Adipose tissue (tissue), 3 donors: ENCODE data around the gene SPINDOC. TPM values are rescaled to one million over a fixed set of nuclear protein-coding genes. Genes with fewer than 3 reads are reported as not detected.

Source experiments
- H3K27ac ChIP-seq: one replicate; pipeline ENCODE4 v1.5.1; 2013; ENCODE audit warnings: low read depth, low read length
- WGBS, 3 donors: extraction: QIAGEN DNeasy Blood & Tissue Kit; methylation state at CpG; one replicate each; pipeline ENCODE4 v1.1.7; 2013; 5-methylcytosine and 5-hydroxymethylcytosine counted together
- polyA plus RNA-seq, 3 donors: library from polyadenylated mRNA; stranded (reverse); fragments of 200-250 nt; gene quantifications; one replicate each; pipeline ENCODE4 v1.2.3, GENCODE V29; 2013
- donor health status: healthy with polysubstance abuse.
- donor health status: Bipolar disorder and iron deficiency.
- donor health status: healthy.

SPINDOC gene
- polyA plus RNA-seq, 3 donors: 2.5 to 10.7 (median 9.7) TPM

DNA sequence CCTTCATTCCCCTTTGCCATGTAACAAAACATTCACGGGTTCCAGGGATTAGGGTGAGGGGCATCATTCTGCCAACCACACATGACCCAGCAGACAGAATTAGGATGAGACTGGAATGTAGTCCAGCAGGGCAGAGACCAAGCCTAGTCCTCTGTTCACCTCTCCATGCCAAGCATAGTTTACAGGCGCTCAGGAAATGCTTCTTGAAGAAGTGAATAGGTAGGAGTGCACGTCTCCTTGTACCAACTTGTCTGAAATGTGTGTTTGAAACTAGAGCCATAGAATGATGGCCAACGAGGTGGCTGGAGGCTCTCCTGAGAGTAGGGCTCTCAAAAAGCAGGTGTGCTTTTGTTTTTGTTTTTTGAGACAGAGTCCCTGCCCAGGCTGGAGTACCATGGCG is 8.2 kb downstream of the SPINDOC start:
- WGBS, 3 donors: 89 to 95% (median 93%) methylated on average over 5 of the region's 5 CpGs
- no peak overlapping the region for H3K27ac ChIP-seq

DNA sequence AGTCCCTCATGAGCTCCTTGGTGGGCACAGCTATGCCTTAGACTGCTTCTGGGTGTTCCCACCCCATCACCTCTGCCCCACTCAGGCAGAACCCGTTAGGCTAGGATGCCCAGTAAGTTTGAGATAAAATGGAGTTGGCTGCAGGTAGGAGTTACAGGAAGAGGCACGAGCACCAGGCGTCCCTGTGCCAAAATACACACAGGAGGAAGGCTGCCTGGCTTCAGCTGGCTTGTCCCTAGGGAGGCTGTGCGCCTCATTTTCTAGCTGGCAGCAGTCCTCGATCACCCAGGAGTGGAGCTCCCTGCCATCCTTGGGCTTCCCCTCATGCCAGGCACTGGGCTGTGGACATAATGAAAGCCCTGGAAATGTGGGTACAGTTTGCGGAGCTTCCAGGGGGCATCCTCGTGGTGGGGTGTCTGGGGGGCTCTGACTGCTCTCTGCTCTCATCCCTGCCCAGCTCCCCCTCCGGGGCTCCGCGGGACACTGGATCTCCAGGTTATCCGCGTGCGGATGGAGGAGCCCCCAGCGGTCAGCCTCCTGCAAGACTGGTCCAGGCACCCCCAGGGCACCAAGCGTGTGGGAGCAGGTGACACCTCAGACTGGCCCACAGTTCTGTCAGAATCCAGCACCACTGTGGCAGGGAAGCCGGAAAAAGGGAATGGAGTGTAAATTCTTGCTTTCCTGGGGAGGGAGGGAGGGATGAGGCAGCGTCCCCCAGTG is 13.4 kb downstream of the SPINDOC start:
- WGBS, 3 donors: 81 to 86% (median 84%) methylated on average over 17 of the region's 17 CpGs
- no peak overlapping the region for H3K27ac ChIP-seq

GRCh38 chr11:63829823-63830489 is 16.7 kb downstream of the SPINDOC start:
- 76 to 83% (median 79%) methylated on average over 8 of the region's 8 CpGs for WGBS, 3 donors
- no peak overlapping the region for H3K27ac ChIP-seq

- 66 to 75% (median 72%) methylated on average over 7 of the region's 7 CpGs for WGBS, 3 donors
- H3K27ac ChIP-seq: no peak overlapping the region
These were observed 18.1 kb downstream of the SPINDOC start for GRCh38 chr11:63831326-63831725.

- 45 to 62% (median 49%) methylated on average over 2 of the region's 2 CpGs for WGBS, 3 donors
- no peak overlapping the region for H3K27ac ChIP-seq
These were observed 19.1 kb downstream of the SPINDOC start for GRCh38 chr11:63832336-63832735.

DNA sequence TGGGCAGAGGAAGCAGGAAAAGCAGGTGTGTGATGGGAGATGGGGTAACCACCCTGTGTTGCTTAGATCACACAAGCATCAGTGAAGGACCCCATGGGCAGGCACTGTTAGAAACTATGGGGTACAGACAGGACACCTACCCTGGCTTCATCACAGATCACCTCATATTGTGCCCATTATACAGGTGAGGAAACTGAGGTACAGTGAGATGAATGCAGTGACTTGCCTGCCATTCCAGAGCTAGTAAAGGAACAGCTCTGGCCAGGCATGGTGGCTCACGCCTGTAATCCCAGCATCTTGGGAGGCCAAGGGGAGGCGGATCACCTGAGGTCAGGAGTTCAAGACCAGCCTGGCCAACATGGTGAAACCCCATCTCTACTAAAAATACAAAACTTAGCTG is 19.8 kb downstream of the SPINDOC start:
- 96 to 99% (median 97%) methylated on average over 2 of the region's 2 CpGs for WGBS, 3 donors
- no peak overlapping the region for H3K27ac ChIP-seq

GRCh38 chr11:63834535-63835157 is 21.4 kb downstream of the SPINDOC start:
- H3K27ac ChIP-seq: no peak overlapping the region
- WGBS, 3 donors: 82 to 90% (median 85%) methylated on average over 12 of the region's 12 CpGs

- 77 to 83% (median 79%) methylated on average over 6 of the region's 6 CpGs for WGBS, 3 donors
- H3K27ac ChIP-seq: no peak overlapping the region
These were observed 21.9 kb downstream of the SPINDOC start for GRCh38 chr11:63835158-63835545.

GRCh38 chr11:63837027-63837688 is 23.9 kb downstream of the SPINDOC start:
- H3K27ac ChIP-seq: no peak overlapping the region

GRCh38 chr11:63837739-63838138 is 24.5 kb downstream of the SPINDOC start:
- no peak overlapping the region for H3K27ac ChIP-seq
- 30 to 43% (median 32%) methylated on average over 5 of the region's 5 CpGs for WGBS, 3 donors

More at GRCh38 chr11:63837027-63837688, 23.9 kb downstream of the SPINDOC start:
- 13 to 14% (median 14%) methylated on average over 5 of the region's 5 CpGs for WGBS, 3 donors

- WGBS, 3 donors: 20 to 29% (median 22%) methylated on average over 18 of the region's 18 CpGs
- no peak overlapping the region for H3K27ac ChIP-seq
These were observed 25.0 kb downstream of the SPINDOC start for GRCh38 chr11:63838150-63838677.

- WGBS, 3 donors: 0% methylated on average over 54 to 100 of the region's 100 CpGs
- peak within 1 kb of the TSS; percentile 34 for H3K27ac ChIP-seq
These were observed 25.6 kb downstream of the SPINDOC start, which contains the start of gene MARK2 for GRCh38 chr11:63838678-63839507. Gene MARK2, plus strand, starts transcription at chr11:63839110. Its CDS starts 397 bp downstream, at chr11:63839507.

DNA sequence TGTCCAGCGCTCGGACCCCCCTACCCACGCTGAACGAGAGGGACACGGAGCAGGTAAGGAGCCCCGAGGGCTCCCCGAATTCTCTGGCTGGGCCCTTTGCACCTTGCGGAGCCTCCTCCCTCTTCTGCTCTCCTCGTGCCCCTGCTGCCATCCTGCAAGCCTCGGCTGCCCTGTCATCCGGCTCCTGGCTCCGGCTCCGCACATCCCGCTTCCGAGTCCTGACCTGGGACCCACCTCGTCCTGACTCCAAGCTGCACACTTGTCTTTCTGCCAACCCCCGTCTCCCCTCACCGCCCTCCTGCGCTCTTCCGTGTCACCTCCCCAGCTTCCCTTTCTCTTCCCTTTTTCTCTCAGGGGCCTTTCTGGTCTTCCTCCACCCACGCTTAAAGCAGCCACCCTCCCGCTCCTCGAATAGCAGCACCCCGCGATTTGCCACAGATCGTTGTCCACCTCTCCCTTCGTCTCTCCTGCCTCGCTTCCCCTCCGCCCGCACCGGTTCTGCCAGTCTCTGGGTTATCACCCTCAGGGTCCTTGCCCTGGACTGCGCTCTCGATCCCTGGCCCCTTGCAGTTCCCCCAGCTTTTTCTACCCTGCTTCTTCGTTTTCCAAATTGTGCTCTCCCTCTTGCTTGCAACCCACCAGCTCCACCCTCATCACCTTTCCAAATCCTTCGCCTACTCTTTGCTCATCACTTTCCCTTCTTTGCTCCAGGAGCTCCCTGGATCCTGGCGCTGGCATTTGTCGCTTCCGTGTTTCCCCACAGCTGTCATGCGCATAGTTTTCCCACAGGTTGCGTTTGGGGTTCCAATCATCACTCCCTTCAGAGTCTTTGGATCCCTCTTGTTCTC is 26.5 kb downstream of the SPINDOC start:
- peak overlapping the region; percentile 34 for H3K27ac ChIP-seq

DNA sequence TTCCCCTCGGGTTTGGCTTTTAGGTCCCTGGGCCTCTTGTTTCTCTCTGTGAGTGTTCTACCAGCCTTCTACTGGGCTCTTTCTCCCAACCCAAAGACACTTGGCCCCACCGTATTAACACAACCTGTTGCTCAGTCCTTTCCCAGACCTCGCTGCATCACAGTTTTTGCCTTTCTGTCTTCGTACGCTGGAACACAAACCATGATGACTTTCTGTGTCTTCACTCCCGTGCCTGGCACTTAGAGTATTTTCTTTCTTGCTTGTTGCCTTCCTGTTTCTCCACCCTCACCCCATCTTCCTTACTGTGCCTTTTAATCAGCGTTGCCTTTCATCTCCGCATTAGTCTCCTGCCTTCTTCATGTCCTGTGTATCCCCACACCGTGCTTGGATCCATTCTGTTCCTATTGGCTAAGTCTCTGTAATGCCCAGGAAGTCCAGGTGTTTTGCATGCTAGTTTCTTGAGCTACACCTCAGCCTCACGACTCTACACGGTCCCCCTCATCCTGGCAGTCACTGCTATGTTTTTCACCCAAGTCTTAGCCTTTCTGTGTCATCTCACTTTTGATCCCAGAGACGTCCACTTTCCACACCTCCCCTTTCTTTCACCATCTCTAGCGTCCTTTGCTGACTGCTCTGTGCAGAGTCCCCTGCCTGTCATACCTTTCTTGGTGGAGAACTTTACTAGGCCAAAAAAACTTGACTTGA is 27.3 kb downstream of the SPINDOC start:
- H3K27ac ChIP-seq: no peak overlapping the region
- 2 to 5% (median 4%) methylated on average over 13 of the region's 13 CpGs for WGBS, 3 donors

More for the DNA sequence above, 26.5 kb downstream of the SPINDOC start:
- 1% methylated on average over 32 to 40 of the region's 40 CpGs for WGBS, 3 donors

- H3K27ac ChIP-seq: no peak overlapping the region
- 26 to 57% (median 55%) methylated on average over 3 of the region's 3 CpGs for WGBS, 3 donors
These were observed 28.3 kb downstream of the SPINDOC start for GRCh38 chr11:63841554-63841953.

- WGBS, 3 donors: 10 to 43% (median 27%) methylated on average over 1 of the region's 1 CpG
- no peak overlapping the region for H3K27ac ChIP-seq
These were observed 29.8 kb downstream of the SPINDOC start for GRCh38 chr11:63843041-63843440.
